AG08395 (cell line): ENCODE data around the gene SYT1.

ENCODE experiments used
- DNase-seq: peaks from one replicate; pipeline ENCODE4 v3.0.0; 2012; ENCODE audit warnings: mixed read lengths, low spot score

The SYT1 gene

GRCh38 chr12:79441534-79441933 lies 577.0 kb downstream of the SYT1 start:
- no peak for DNase-seq

- DNase-seq = no peak
Observed at GRCh38 chr12:79442396-79442795, 577.8 kb downstream of the SYT1 start.

- DNase-seq = peak; percentile 19
Observed at GRCh38 chr12:79444089-79444488, 579.5 kb downstream of the SYT1 start.

GRCh38 chr12:79448816-79449215 lies 584.2 kb downstream of the SYT1 start:
- no peak for DNase-seq

GRCh38 chr12:79451365-79451764 lies 586.8 kb downstream of the SYT1 start:
- no peak for DNase-seq

GRCh38 chr12:79451978-79452377 lies 587.4 kb downstream of the SYT1 start:
- peak; percentile 92 for DNase-seq

GRCh38 chr12:79452906-79453305 lies 588.3 kb downstream of the SYT1 start:
- no peak for DNase-seq

GRCh38 chr12:79453820-79454219 lies 589.2 kb downstream of the SYT1 start:
- DNase-seq = no peak

- no peak for DNase-seq
Observed at GRCh38 chr12:79454338-79454843, 589.8 kb downstream of the SYT1 start.

- DNase-seq = no peak
Observed at GRCh38 chr12:79455286-79455685, 590.7 kb downstream of the SYT1 start.

GRCh38 chr12:79482323-79482722 lies 617.7 kb downstream of the SYT1 start:
- no peak for DNase-seq

- DNase-seq = no peak
Observed at GRCh38 chr12:79482921-79483320, 618.3 kb downstream of the SYT1 start.

GRCh38 chr12:79486154-79486553 lies 621.6 kb downstream of the SYT1 start:
- DNase-seq = no peak

- no peak for DNase-seq
Observed at GRCh38 chr12:79487386-79488110, 623.0 kb downstream of the SYT1 start.
